ENCODE results near the gene PRLR. TPM values are rescaled to one million over a fixed set of nuclear protein-coding genes. Genes with fewer than 3 reads are reported as not detected.

The PRLR gene
- total and polyA plus RNA-seq, 9 of the 15 experiments (the other 6 are each of a cell fraction or from before 2014, with no cell fraction given) = 0.02 TPM; not detected in 8

GRCh38 chr5:35172533-35172932 lies 57.8 kb downstream of the PRLR start:
- Histone ChIP-seq H3K4me1 (replicated peaks in 1 of 2; ENCODE audit: control insufficient read depth in 2 of 2, insufficient read depth in 2 of 2, low read length in 2 of 2) (no peaks in the 10 kb centered on the region), H4K20me1 (replicated peaks; ENCODE audit: control insufficient read depth, insufficient read depth, low read length) (no peaks in the 10 kb centered on the region), H3K4me2 (ENCODE audit: insufficient read depth, low read length) (no peak overlapping the region), H3K4me3 (no peak overlapping the region), H3K27ac (ENCODE audit: extremely low read depth, low read depth, low read length) (no peak overlapping the region), H3K9me1 (ENCODE audit: control insufficient read depth, insufficient read depth, low read length) (no peaks in the 10 kb centered on the region), H3K36me3 (ENCODE audit: control insufficient read depth, insufficient read depth, low read length) (no peaks in the 10 kb centered on the region), H3K9me3 (replicated peaks; ENCODE audit: control insufficient read depth, insufficient read depth, low read depth, low read length) (no peaks in the 10 kb centered on the region), H3K79me2 (ENCODE audit: control insufficient read depth, insufficient read depth, low read length) (no peaks in the 10 kb centered on the region), H3K9ac (ENCODE audit: insufficient read depth in 1 of 2, low read depth in 2 of 2, low read length in 2 of 2) (no peak overlapping the region), H2AFZ (ENCODE audit: low read depth, low read length) (no peak overlapping the region), H3K27me3 (ENCODE audit: control insufficient read depth in 2 of 2, insufficient read depth in 2 of 2, low read length in 2 of 2) (no peaks in the 10 kb centered on the region)
- intact Hi-C loops (cut with micrococcal nuclease) = no loop called here
- TF ChIP-seq ILF3 (IDR thresholded peaks at IDR 0.05; ENCODE audit: borderline replicate concordance) = no peak
- no peak for TF ChIP-seq NFYB (IDR thresholded peaks at IDR 0.05; ENCODE audit: extremely low read depth, insufficient read length)
- TF ChIP-seq, protein P1, sequence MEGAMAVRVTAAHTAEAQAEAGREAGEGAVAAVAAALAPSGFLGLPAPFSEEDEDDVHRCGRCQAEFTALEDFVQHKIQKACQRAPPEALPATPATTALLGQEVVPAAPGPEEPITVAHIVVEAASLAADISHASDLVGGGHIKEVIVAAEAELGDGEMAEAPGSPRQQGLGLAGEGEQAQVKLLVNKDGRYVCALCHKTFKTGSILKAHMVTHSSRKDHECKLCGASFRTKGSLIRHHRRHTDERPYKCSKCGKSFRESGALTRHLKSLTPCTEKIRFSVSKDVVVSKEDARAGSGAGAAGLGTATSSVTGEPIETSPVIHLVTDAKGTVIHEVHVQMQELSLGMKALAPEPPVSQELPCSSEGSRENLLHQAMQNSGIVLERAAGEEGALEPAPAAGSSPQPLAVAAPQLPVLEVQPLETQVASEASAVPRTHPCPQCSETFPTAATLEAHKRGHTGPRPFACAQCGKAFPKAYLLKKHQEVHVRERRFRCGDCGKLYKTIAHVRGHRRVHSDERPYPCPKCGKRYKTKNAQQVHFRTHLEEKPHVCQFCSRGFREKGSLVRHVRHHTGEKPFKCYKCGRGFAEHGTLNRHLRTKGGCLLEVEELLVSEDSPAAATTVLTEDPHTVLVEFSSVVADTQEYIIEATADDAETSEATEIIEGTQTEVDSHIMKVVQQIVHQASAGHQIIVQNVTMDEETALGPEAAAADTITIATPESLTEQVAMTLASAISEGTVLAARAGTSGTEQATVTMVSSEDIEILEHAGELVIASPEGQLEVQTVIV (CRISPR knock-in tag; IDR thresholded peaks at IDR 0.05; ENCODE audit: borderline replicate concordance) = no peak
- TF ChIP-seq HMGN3 (IDR thresholded peaks at IDR 0.05; ENCODE audit: borderline replicate concordance, extremely low read depth, insufficient read length, low read depth, low read length) = no peak
- no peak for TF ChIP-seq ZBED1 (IDR thresholded peaks at IDR 0.05)
- TF ChIP-seq ID3 (CRISPR knock-in tag; IDR thresholded peaks at IDR 0.05) = no peak
- no peak for TF ChIP-seq ID3 (tag; IDR thresholded peaks at IDR 0.05)
- TF ChIP-seq SAFB (IDR thresholded peaks at IDR 0.05; ENCODE audit: borderline replicate concordance, low read depth, low read length) = no peak
- TF ChIP-seq BHLHE40 (IDR thresholded peaks at IDR 0.05; ENCODE audit: low read length) = no peak
- no peak for TF ChIP-seq ZNF316 (IDR thresholded peaks at IDR 0.05)
- TF ChIP-seq NUFIP1 (IDR thresholded peaks at IDR 0.05; ENCODE audit: partially characterized antibody) = no peak
- TF ChIP-seq PREB (CRISPR knock-in tag; IDR thresholded peaks at IDR 0.05) = no peak
- TF ChIP-seq ZNF134 (CRISPR knock-in tag; conservative IDR thresholded peaks at IDR 0.05) = no peak
- no peak for TF ChIP-seq HMGXB4 (CRISPR knock-in tag; IDR thresholded peaks at IDR 0.05)
- TF ChIP-seq KDM4B (IDR thresholded peaks at IDR 0.05; ENCODE audit: borderline replicate concordance in 2 of 2, low read depth in 1 of 2) = no peak
- no peak for TF ChIP-seq RUNX1 (IDR thresholded peaks at IDR 0.05; ENCODE audit: low read depth)
- TF ChIP-seq IRF2 (CRISPR knock-in tag; IDR thresholded peaks at IDR 0.05) = no peak
- FAIRE-seq (no peak), DNase-seq (ENCODE audit: extremely low read depth in 1 of 4, low spot score in 3 of 4) (no peak), ATAC-seq (no peak)
- 2% methylated on average over 5 of the region's 5 CpGs for whole genome bisulfite sequencing (ENCODE audit: insufficient coverage, low coverage, missing lambda C conversion rate)
- ChIA-PET POLR2A (interaction anchor here (0.7 kb wide), 1 partner anchor 54 kb away, joined by 3 read pairs; no protein-coding TSS in a partner anchor), CTCF (ENCODE audit: low intra/inter-chr PET ratio) (no interaction called here)
- in situ Hi-C loops (cut with MboI) = no loop called here
- no TSS peak for BruUV-seq (replicated peaks)

All from K562 (cell line).